Karpas-422 (cell line): ENCODE measurements around the gene FKBP1A. TPM values are rescaled to one million over a fixed set of nuclear protein-coding genes. Genes with fewer than 3 reads are reported as not detected.

Experiments used
- DNase-seq: peaks from one replicate; pipeline ENCODE4 v3.0.0-alpha.2; 2015
- H2AFZ ChIP-seq: fragments of 200-600 bp; sonication (generic); 2 replicates; pipeline ENCODE4 v1.6.1; 2014; ENCODE audit warnings: antibody characterized with exemption, low read length, mixed read lengths
- H3K27ac ChIP-seq: fragments of 200-600 bp; sonication (generic); 2 replicates; pipeline ENCODE4 v1.5.1; 2014; ENCODE audit warnings: mild to moderate bottlenecking, low read length, moderate library complexity
- H3K27me3 ChIP-seq: fragments of 200-600 bp; sonication (generic); 2 replicates; pipeline ENCODE4 v1.6.1; 2014; ENCODE audit warnings: low read length, mixed read lengths
- H3K36me3 ChIP-seq: fragments of 200-600 bp; sonication (generic); 2 replicates; pipeline ENCODE4 v1.6.1; 2014; ENCODE audit warnings: low read length, mixed read lengths; ENCODE audit not compliant: insufficient read depth
- H3K4me1 ChIP-seq: fragments of 200-600 bp; sonication (generic); 2 replicates; pipeline ENCODE4 v1.6.1; 2014; ENCODE audit warnings: mild to moderate bottlenecking, low read length, mixed read lengths
- H3K4me2 ChIP-seq: fragments of 200-600 bp; sonication (generic); 2 replicates; pipeline ENCODE4 v1.6.1; 2014; ENCODE audit warnings: low read length, low read depth, mild to moderate bottlenecking; ENCODE audit not compliant: poor library complexity, severe bottlenecking
- H3K4me3 ChIP-seq: fragments of 200-600 bp; sonication (generic); 2 replicates; pipeline ENCODE4 v1.5.1; 2014; ENCODE audit warnings: mild to moderate bottlenecking, antibody characterized with exemption, low read length, mixed read lengths
- H3K79me2 ChIP-seq: fragments of 200-600 bp; sonication (generic); 2 replicates; pipeline ENCODE4 v1.6.1; 2014; ENCODE audit warnings: mild to moderate bottlenecking, low read length, mixed read lengths
- H3K9ac ChIP-seq: fragments of 200-600 bp; sonication (generic); 2 replicates; pipeline ENCODE4 v1.6.0; 2014; ENCODE audit warnings: low read length
- H3K9me2 ChIP-seq: fragments of 200-600 bp; sonication (generic), shearing (Covaris generic); replicated peaks from 2 replicates; pipeline ENCODE4 v1.6.0; 2014; ENCODE audit warnings: mild to moderate bottlenecking, low read length, moderate library complexity; ENCODE audit not compliant: insufficient read depth
- H3K9me3 ChIP-seq: fragments of 300-700, 200-600 bp; sonication (generic); 2 replicates; pipeline ENCODE4 v1.6.1; 2014; ENCODE audit warnings: low read length, mixed read lengths
- H4K20me1 ChIP-seq: fragments of 200-600 bp; sonication (generic); 2 replicates; pipeline ENCODE4 v1.6.1; 2014; ENCODE audit warnings: mild to moderate bottlenecking, antibody characterized with exemption, low read length, low read depth; ENCODE audit not compliant: insufficient read depth
- total RNA-seq: library from RNA; depleted of rRNA; stranded (reverse); fragments of >200 nt; shearing (Covaris generic); gene quantifications from 2 replicates; pipeline ENCODE4 v1.2.3, GENCODE V29; 2014; ENCODE audit warnings: low replicate concordance

Gene FKBP1A
- total RNA-seq, 1 experiment from 2014 or later: 187 TPM

DNA sequence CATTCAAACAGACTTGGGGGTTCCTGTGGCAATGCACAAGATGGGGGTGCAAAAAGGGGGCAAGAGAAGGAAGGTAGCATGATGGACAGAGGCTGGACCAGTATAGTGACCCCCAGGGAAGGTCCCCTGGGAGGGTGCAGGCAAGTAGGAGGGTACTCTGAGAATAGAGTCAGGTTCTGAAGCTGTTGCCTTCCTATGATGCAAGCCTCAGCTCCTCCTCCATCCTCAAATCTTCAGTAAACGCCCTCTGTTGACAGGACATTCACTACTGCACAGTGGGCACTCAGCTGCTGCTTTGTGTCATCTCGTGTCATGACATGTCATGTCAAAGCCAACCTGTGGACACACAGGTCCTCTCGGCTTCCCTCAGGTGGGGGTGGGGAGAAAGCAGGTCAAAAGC is 58.1 kb downstream of the FKBP1A start:
- Histone ChIP-seq H3K9me3 (no peaks in the 10 kb centered on the region), H3K4me2 (no peak overlapping the region), H3K27ac (no peak overlapping the region), H3K4me3 (no peak overlapping the region), H3K9me2 (no peaks in the 10 kb centered on the region), H4K20me1 (no peaks in the 10 kb centered on the region; the same call in 1 of the 2 replicates), H3K9ac (no peak overlapping the region), H3K36me3 (0 out of 2 replicates have a peak, but pooled peaks cover 10% of the 10 kb centered on the region), H3K27me3 (no peaks in the 10 kb centered on the region), H2AFZ (no peak overlapping the region), H3K79me2 (peaks cover 55% of the 10 kb centered on the region), H3K4me1 (no peaks in the 10 kb centered on the region)
- DNase-seq: peak; percentile 62

DNA sequence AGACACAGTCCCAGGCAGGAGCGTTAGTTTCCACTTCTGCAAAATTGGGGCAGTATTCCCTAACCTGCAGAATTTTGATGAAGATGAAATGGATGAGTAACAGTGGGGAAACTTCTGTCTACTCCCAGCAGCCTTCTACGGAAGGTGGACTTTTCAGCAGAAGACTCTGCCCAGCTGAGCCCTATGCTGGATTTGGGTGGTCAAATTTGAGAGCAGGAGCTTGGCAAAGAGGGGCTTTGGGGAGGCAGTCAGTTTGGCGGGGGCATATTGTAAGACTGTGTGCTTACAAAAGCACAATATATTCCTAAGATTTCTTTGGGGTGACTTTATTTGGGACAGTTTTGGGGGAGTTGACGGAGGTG is 58.5 kb downstream of the FKBP1A start:
- H3K4me2 ChIP-seq: no peak overlapping the region
- DNase-seq: no peak
- H4K20me1 ChIP-seq: no peaks in the 10 kb centered on the region; the same call in 1 of the 2 replicates
- no peak overlapping the region for H3K9ac ChIP-seq
- no peaks in the 10 kb centered on the region for H3K4me1 ChIP-seq
- no peak overlapping the region for H3K27ac ChIP-seq
- 0 out of 2 replicates have a peak, but pooled peaks cover 10% of the 10 kb centered on the region for H3K36me3 ChIP-seq
- H2AFZ ChIP-seq: no peak overlapping the region
- H3K4me3 ChIP-seq: no peak overlapping the region
- H3K9me2 ChIP-seq: no peaks in the 10 kb centered on the region
- H3K9me3 ChIP-seq: no peaks in the 10 kb centered on the region
- H3K27me3 ChIP-seq: no peaks in the 10 kb centered on the region
- peaks cover 57% of the 10 kb centered on the region for H3K79me2 ChIP-seq

DNA sequence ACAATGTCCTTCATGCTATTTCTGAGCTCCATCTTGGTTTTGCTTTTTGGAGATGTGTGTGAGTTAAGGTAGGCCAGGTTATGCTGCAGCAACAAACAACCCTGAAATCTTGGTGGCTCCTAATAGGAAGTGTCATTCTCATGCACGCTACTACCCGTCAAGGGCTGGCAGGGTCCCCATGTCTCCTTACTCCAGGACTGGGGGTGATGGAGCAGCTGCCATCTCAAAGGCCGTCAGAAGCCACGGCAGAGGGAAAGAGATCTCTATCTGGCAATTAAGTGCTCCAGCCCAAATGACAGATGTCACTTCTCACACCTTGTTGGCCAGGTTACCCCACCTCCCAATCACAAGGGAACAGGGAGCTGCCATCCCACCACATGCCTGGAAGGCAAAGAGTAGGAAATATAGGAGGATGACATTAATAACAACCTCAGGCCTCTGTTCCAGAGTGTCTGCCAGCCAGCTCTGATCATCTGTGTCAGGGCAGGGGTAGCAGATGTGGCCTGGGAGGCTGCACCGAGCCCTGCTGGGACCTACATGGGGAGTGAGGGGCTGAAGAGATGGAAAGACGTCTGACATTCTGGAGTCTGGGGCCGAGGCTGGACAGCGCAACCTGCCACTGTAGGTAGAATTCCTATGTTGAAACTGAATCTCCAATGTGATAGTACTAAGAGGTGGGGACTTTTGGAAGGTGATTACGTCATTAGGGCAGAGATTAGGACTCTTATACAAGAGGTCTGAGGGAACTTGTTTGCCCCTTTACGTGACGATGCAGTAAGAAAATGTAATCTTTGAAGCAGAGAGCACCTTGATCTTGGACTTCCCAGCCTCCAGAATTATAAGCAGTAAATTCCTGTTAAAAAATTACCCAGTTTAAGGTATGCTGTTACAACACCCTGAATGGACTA is 59.1 kb downstream of the FKBP1A start:
- no peak overlapping the region for H3K4me3 ChIP-seq
- H3K27me3 ChIP-seq: no peaks in the 10 kb centered on the region
- H2AFZ ChIP-seq: no peak overlapping the region
- no peak overlapping the region for H3K27ac ChIP-seq
- H3K36me3 ChIP-seq: 0 out of 2 replicates have a peak, but pooled peaks cover 10% of the 10 kb centered on the region
- H3K9me2 ChIP-seq: no peaks in the 10 kb centered on the region
- H3K79me2 ChIP-seq: peaks cover 62% of the 10 kb centered on the region
- DNase-seq: no peak
- no peaks in the 10 kb centered on the region for H3K4me1 ChIP-seq
- no peak overlapping the region for H3K9ac ChIP-seq
- H4K20me1 ChIP-seq: peaks cover 4% of the 10 kb centered on the region; the same call in 1 of the 2 replicates
- H3K4me2 ChIP-seq: no peak overlapping the region
- no peaks in the 10 kb centered on the region for H3K9me3 ChIP-seq

DNA sequence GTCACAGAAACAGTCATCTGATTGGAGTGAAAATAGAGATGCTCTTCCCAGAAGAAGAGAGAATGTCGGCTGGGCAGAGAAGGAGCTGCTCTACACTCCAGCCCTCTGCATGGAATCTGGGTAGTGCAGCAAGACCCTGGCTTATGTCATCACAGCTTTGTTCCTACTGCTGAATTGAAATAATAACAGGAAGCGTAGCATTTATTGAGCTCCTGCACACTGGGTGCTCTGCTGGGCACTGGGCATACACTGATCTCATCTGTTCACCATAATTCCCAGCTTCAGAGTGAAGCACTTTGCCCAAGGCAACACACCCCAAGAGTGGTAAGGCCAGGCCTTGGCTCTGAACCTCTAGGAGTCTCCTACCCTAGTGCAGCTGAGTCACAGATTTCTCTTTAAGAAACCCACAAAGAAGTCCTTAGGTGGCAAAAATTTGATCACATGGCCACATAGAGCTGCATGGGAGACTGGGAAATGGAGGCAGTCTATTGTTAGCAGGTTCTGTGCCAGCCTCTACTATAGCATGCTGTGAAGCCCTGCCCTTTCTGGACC is 60.0 kb downstream of the FKBP1A start:
- Histone ChIP-seq H3K9me3 (no peaks in the 10 kb centered on the region), H3K27me3 (no peaks in the 10 kb centered on the region), H3K79me2 (peaks cover 68% of the 10 kb centered on the region), H3K27ac (no peak overlapping the region), H3K9me2 (no peaks in the 10 kb centered on the region), H3K4me1 (peaks cover 4% of the 10 kb centered on the region), H3K4me2 (no peak overlapping the region), H3K9ac (no peak overlapping the region), H3K4me3 (no peak overlapping the region), H4K20me1 (peaks cover 6% of the 10 kb centered on the region), H3K36me3 (0 out of 2 replicates have a peak, but pooled peaks cover 10% of the 10 kb centered on the region), H2AFZ (no peak overlapping the region)
- DNase-seq: no peak

DNA sequence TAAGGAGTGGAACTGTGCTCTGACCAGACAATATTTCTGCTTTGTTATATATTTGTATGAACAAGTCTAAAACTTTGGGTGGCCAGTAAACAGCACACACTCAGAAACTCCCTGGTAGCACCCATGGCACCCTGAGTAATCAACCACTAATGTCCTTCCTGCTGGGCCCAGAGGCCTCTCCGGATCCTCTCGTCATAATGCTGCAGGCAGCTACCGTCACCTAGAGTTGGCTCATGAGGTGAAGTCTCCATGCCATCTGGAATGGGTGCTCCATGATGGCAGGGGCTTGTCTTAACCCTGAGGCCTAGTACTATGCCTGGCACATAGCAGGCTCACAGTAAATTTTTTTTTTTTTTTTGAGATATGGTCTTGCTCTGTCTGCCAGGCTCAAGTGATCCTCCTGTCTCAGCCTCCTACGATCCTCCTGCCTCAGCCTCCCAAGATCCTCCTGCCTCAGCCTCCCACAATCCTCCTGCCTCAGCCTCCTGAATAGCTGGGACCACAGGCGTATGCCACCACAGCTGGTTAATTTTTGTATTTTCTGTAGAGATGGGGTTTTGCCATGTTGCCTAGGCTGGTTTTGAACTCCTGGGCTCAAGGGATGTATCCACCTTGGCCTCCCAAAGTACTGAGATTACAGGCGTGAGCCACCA is 60.9 kb downstream of the FKBP1A start:
- Histone ChIP-seq H3K4me3 (no peak overlapping the region), H3K9me3 (no peaks in the 10 kb centered on the region), H2AFZ (no peak overlapping the region), H3K4me1 (peaks cover 13% of the 10 kb centered on the region), H3K36me3 (0 out of 2 replicates have a peak, but pooled peaks cover 10% of the 10 kb centered on the region), H3K27me3 (no peaks in the 10 kb centered on the region), H3K4me2 (no peak overlapping the region), H3K9ac (no peak overlapping the region), H3K9me2 (no peaks in the 10 kb centered on the region), H3K79me2 (peaks cover 77% of the 10 kb centered on the region), H4K20me1 (peaks cover 13% of the 10 kb centered on the region), H3K27ac (no peak overlapping the region)
- no peak for DNase-seq

DNA sequence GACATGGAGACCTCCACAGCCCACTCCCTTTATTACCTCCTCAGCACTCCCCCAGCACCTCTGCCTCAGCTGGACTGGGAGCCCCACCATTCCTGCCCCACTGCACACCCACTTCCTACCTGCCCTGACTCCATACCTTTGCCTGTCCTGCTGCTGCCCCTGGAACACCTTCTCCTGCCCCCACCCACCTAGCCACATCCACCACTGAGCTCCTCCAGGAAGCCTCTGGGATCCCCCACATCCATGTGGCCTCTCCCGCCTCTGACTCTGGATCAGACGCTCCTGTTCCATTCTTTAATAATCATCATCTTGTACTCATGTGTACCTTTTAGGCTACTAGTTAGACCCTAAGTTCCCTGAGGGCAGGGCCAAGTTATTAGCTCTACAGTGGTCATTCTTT is 61.8 kb downstream of the FKBP1A start:
- Histone ChIP-seq H3K4me1 (peaks cover 22% of the 10 kb centered on the region), H4K20me1 (peaks cover 14% of the 10 kb centered on the region), H3K4me3 (no peak overlapping the region), H3K9me3 (no peaks in the 10 kb centered on the region), H3K27ac (no peak overlapping the region), H3K27me3 (no peaks in the 10 kb centered on the region), H3K36me3 (0 out of 2 replicates have a peak, but pooled peaks cover 10% of the 10 kb centered on the region), H3K4me2 (no peak overlapping the region), H3K9me2 (no peaks in the 10 kb centered on the region), H2AFZ (no peak overlapping the region), H3K79me2 (peaks cover 85% of the 10 kb centered on the region), H3K9ac (no peak overlapping the region)
- no peak for DNase-seq

DNA sequence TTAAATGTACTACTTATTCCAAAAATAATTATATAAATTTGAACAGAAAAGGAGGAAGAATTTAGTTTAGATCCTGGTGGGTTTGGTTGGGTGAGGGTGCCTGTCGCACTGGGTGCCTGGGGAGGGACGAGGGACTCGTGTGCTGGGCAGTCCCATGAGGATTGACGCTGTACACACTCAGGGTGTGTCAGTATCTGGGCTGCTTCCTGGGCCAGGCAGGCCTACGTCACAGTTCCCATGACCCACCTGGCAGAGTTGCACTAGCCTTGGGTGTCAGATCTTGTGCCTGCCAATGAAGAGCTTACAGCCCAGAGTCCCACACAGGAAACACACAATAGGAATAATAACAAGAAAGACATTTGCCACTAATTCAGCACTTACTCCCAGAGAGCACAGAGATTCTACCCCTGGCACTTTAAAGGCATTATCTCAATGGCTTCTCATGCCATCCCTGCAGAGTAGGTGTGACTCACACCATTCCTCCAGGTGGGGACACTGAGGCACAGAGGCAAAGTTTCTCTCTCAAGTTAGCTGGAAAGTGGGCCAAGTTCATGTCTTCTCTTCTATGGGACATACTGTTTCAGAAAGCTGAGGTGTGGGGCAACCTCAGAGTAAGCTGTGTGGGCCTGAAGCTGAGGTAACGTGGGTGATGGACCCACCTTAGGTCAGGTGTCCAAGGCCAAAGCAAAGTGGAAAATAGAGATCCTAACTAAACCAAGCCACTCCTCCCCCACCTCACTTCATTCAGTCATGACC is 62.6 kb downstream of the FKBP1A start:
- Histone ChIP-seq H4K20me1 (peaks cover 14% of the 10 kb centered on the region), H3K4me3 (no peak overlapping the region), H3K9me3 (no peaks in the 10 kb centered on the region), H2AFZ (no peak overlapping the region), H3K9ac (no peak overlapping the region), H3K79me2 (peaks cover 94% of the 10 kb centered on the region), H3K27me3 (no peaks in the 10 kb centered on the region), H3K36me3 (0 out of 2 replicates have a peak, but pooled peaks cover 10% of the 10 kb centered on the region), H3K4me2 (no peak overlapping the region), H3K27ac (no peak overlapping the region), H3K9me2 (no peaks in the 10 kb centered on the region), H3K4me1 (peaks cover 25% of the 10 kb centered on the region)
- no peak for DNase-seq
